ENCODE measurements around the gene ITGAL. TPM values are rescaled to one million over a fixed set of nuclear protein-coding genes. Genes with fewer than 3 reads are reported as not detected.

The ITGAL gene
- total RNA-seq, 1 donor from 2014 or later: 1.5 TPM

DNA sequence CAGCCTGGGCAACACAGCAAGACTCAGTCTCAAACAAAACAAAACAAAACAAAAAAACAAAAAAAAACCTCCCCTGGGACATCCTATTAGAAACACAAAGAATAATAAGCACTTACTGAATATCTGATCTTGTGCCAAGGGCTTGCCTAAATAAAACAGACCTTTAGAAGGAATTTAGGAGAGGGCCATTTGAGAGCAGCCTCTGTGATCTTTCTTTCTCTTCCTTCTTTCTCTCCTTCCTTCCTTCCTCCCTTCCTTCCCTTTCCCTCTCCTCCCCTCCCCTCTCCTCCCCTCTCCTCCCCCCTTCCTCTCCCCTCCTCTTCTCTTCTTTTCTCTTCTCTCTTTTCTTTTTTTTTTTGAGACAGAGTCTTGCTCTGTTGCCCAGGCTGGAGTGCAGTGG lies 12.3 kb downstream of the ITGAL start:
- DNase-seq: no peak
- intact Hi-C loops (cut with DNase I): no loop called here

GRCh38 chr16:30485818-30486436 lies 13.4 kb downstream of the ITGAL start:
- no peak for ATAC-seq (ENCODE audit: poor library complexity)

More for the DNA sequence above, 12.3 kb downstream of the ITGAL start:
- ATAC-seq (ENCODE audit: poor library complexity): no peak

GRCh38 chr16:30488764-30489605 lies 16.4 kb downstream of the ITGAL start:
- intact Hi-C loops (cut with DNase I): no loop called here
- ATAC-seq (ENCODE audit: poor library complexity): no peak
- DNase-seq: no peak

More at GRCh38 chr16:30485818-30486436, 13.4 kb downstream of the ITGAL start:
- intact Hi-C loops (cut with DNase I): no loop called here
- no peak for DNase-seq

GRCh38 chr16:30490210-30490609 lies 17.7 kb downstream of the ITGAL start:
- DNase-seq: no peak
- no peak for ATAC-seq (ENCODE audit: poor library complexity)
- intact Hi-C loops (cut with DNase I): no loop called here

GRCh38 chr16:30491229-30491628 lies 18.7 kb downstream of the ITGAL start:
- ATAC-seq (ENCODE audit: poor library complexity) (no peak), DNase-seq (no peak)
- intact Hi-C loops (cut with DNase I): no loop called here

- intact Hi-C loops (cut with DNase I): no loop called here
- DNase-seq: no peak
These were observed 19.3 kb downstream of the ITGAL start for GRCh38 chr16:30491744-30492308.

GRCh38 chr16:30493941-30494488 lies 21.5 kb downstream of the ITGAL start:
- no peak for ATAC-seq (ENCODE audit: poor library complexity)
- DNase-seq: no peak
- intact Hi-C loops (cut with DNase I): no loop called here

More at GRCh38 chr16:30491744-30492308, 19.3 kb downstream of the ITGAL start:
- ATAC-seq (ENCODE audit: poor library complexity): no peak

DNA sequence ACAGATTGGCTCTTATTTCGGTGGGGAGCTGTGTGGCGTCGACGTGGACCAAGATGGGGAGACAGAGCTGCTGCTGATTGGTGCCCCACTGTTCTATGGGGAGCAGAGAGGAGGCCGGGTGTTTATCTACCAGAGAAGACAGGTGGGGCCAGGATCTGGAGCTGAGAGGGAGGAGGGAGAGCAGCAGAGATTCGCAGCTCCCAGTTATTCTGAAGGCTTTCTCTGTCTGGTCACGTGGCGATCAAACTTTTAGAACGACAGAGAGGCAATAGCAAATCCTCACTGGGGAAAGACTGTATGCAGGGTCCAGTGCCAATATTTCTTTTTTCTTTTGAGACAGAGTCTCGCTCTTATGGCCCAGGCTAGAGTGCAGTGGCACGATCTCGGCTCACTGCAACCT lies 22.2 kb downstream of the ITGAL start:
- DNase-seq (no peak), ATAC-seq (ENCODE audit: poor library complexity) (no peak)
- intact Hi-C loops (cut with DNase I): no loop called here

DNA sequence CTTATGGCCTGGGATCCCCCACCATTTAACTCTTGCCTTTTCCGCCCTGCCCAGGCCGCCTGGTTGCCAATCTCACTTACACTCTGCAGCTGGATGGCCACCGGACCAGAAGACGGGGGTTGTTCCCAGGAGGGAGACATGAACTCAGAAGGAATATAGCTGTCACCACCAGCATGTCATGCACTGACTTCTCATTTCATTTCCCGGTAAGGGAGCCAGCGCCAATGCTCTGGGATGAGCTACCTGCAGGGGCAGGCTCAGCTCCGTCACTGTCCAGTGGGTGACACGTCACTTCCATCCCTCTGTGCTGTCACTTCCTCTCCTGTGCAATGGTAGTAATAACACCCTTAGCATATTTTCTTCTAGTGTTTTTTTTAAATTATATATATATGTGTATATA lies 26.7 kb downstream of the ITGAL start:
- no peak for DNase-seq
- intact Hi-C loops (cut with DNase I): no loop called here
- no peak for ATAC-seq (ENCODE audit: poor library complexity)

DNA sequence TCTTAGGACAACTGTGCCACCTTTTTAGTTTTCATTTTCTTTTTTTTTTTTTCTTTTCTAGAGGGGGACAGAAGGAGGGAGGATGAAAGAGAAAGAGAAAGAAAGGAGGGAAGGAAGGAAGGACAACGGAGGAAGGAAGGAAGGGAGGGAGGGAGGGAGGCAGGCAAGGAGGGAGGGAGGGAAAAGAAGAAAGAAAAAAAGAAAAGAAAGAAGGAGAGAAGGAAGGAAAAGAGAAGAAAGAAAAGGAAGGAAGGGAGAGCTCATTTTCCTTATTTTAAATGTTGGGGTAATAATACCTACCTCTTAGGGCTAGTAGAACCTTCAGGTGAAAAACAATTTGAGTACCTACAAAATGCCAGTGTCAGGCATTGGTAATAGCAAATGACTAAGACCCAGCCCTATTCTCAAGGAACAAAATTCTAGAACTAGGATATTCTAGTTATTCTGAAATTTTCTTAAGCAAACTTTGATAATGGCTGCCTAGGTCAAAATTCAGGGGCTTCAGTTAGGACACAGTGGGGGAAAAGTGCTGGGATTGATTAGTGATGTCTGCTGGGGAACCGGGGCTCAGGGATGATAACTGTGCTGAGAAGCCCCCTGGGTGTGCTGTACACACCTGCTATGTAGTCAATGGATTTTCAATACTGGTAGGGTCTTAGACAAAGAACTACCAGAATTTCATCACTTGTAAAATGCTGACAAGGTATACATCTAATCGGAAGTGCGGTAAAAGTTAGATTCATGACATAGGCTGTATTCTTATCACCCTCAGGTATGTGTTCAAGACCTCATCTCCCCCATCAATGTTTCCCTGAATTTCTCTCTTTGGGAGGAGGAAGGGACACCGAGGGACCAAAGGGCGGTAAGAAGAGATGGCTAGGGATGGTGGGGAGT lies 31.1 kb downstream of the ITGAL start:
- intact Hi-C loops (cut with DNase I): no loop called here

DNA sequence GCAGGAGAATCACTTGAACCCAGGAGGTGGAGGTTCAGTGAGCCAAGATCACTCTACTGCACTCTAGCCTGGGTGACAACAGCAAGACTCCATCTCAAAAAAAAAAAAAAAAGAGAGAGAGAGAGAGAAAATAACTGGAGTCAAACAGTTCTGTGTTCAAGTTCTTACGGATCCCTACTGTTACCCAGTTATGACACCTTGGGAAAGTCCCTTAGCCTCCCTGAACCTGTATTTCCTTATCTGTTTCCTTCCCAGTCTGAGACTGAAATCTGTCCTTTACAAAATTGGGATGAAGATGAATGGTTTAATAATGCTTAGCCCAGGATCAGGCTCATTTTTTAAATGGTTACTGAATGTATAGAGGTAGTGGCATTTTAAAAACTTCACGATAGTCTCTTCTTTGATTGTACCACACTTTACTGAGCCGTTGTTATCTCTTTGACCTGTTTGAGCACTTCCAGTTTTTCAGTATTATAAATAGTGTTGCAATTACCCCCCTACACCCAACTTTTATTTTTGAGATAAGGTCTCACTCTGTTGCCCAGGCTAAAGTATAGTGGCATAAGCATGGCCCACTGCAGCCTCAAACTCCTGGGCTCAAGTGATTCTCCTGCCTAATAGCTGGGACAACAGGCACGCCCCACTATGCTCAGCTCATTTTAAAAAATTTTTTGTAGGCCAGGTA lies 36.7 kb downstream of the ITGAL start:
- no peak for DNase-seq
- no peak for ATAC-seq (ENCODE audit: poor library complexity)
- intact Hi-C loops (cut with DNase I): no loop called here

More for the DNA sequence above, 31.1 kb downstream of the ITGAL start:
- ATAC-seq (ENCODE audit: poor library complexity) (no peak), DNase-seq (no peak)

DNA sequence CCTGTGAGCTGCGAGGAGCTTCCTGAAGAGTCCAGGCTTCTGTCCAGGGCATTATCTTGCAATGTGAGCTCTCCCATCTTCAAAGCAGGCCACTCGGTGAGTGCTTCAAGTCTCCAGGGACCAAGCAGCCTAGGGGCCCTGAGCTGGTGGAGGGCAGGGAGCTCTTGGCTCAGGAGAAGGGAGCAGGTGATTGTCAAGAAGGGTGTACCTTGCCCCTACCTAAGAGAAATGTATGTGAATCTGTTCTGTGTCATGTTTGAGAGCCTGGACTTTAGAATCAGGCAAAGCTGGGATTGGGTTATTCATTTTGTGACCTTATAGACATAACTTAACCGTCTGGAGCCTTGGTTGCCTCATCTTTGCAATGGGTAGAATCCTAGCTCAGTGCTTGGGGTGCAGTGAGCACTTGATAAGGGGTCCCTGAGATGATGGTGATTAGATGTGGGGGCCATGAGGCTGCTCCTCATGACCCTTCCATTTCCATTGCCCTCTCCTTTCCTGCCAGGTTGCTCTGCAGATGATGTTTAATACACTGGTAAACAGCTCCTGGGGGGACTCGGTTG lies 37.9 kb downstream of the ITGAL start:
- intact Hi-C loops (cut with DNase I): no loop called here
- no peak for DNase-seq
- no peak for ATAC-seq (ENCODE audit: poor library complexity)

- DNase-seq (no peak), ATAC-seq (ENCODE audit: poor library complexity) (no peak)
- intact Hi-C loops (cut with DNase I): no loop called here
These were observed 39.0 kb downstream of the ITGAL start for GRCh38 chr16:30511509-30511908.

DNA sequence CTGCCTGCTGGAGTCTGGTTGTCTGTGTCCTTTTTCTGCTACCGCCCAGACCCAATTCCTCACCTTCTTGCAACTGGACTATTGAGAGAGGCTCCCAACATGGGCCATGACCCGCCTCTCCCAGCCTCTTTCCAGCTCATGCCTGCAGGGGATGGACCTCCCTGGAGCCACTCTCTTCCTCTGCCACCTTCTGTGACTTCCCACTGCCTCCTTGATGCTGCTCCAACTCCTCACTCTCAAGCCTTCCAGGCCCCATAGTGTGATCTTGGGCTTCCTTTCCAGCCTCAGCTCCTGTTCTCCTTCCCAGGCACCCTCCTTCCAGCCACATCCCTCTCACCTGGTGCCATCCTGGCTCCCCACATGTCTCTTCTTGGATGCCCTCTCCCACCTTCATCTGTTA lies 42.7 kb downstream of the ITGAL start:
- ATAC-seq (ENCODE audit: poor library complexity) (no peak), DNase-seq (no peak)
- intact Hi-C loops (cut with DNase I): no loop called here

DNA sequence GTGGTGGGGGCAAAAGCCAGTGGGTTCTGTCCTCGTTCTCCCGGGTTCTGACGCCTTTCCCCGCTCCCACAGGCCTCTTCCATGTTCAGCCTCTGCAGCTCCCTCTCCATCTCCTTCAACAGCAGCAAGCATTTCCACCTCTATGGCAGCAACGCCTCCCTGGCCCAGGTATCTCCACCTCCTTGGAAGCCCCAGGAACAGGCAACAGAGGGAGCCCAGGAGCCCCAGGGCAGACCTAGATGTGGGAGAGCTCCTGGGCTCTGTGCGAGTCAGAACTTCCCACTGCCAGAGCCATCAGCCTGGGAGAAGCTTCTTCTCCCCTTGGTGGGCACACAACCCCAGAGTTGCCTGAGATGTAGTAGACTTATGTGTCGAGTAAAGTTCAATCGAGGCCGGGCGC lies 46.0 kb downstream of the ITGAL start:
- intact Hi-C loops (cut with DNase I): no loop called here
- ATAC-seq (ENCODE audit: poor library complexity) (no peak), DNase-seq (no peak)

DNA sequence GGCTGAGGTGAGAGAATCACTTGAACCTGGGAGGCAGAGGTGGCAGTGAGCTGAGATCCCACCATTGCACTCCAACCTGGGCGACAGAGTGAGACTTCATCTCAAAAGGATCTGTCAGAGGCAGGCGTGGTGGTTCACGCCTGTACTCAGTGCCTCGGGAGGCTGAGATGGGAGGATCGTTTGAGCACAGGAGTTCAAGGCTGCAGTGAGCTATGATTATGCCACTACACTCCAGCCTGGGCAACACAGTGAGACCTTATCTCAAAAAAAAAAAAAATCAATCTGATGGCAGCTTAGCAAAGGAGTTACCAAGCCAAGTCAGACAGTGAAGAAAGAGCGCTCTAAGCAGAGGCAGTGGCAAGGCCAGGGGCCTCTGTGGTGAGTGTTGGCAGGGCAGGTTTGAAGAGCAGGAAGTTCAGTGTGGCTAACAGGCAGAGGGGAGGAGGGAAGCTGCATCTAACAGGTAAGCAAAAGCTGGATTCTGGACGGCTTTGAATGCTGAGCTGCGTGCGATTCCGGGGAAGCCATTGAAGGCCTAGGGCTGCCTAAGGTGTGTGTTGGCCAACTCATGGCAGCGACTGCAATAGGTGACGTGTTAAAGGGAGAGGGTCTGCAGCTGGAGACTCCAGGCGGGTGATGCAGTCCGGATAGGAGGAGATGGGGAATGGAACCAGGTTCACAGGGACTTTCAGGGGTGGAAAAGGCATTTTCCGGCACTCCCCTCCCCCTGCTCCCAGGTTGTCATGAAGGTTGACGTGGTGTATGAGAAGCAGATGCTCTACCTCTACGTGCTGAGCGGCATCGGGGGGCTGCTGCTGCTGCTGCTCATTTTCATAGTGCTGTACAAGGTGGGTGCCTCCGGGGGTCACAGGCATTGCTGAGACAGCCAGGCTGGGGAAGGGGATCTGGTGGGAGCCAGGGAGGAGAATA lies 46.8 kb downstream of the ITGAL start:
- intact Hi-C loops (cut with DNase I): loop anchor here (10.0 kb wide), 1 partner anchor 75 kb away; the partner anchor contains the start of gene SEPHS2
- DNase-seq: no peak

GRCh38 chr16:30521476-30521872 lies 48.9 kb downstream of the ITGAL start:
- DNase-seq: no peak
- no peak for ATAC-seq (ENCODE audit: poor library complexity)
- intact Hi-C loops (cut with DNase I): loop anchor here (10.0 kb wide), 1 partner anchor 77 kb away; the partner anchor contains the start of gene SEPHS2

More for the DNA sequence above, 46.8 kb downstream of the ITGAL start:
- ATAC-seq (ENCODE audit: poor library complexity): no peak
